ENCODE data around the gene SLC39A11.

Gene SLC39A11

GRCh38 chr17:72735592-72735991 is 356.9 kb downstream of the SLC39A11 start:
- H3K4me3 ChIP-seq (replicated peaks; ENCODE audit: low read depth, low read length) = no peak overlapping the region
- DNase-seq (ENCODE audit: extremely low read depth, low read depth) = no peak
- TF ChIP-seq, protein P1, sequence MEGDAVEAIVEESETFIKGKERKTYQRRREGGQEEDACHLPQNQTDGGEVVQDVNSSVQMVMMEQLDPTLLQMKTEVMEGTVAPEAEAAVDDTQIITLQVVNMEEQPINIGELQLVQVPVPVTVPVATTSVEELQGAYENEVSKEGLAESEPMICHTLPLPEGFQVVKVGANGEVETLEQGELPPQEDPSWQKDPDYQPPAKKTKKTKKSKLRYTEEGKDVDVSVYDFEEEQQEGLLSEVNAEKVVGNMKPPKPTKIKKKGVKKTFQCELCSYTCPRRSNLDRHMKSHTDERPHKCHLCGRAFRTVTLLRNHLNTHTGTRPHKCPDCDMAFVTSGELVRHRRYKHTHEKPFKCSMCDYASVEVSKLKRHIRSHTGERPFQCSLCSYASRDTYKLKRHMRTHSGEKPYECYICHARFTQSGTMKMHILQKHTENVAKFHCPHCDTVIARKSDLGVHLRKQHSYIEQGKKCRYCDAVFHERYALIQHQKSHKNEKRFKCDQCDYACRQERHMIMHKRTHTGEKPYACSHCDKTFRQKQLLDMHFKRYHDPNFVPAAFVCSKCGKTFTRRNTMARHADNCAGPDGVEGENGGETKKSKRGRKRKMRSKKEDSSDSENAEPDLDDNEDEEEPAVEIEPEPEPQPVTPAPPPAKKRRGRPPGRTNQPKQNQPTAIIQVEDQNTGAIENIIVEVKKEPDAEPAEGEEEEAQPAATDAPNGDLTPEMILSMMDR (IDR thresholded peaks at IDR 0.05; ENCODE audit: low read depth, low read length, missing control alignments) = no peak

GRCh38 chr17:72735048-72735447 is 357.4 kb downstream of the SLC39A11 start:
- TF ChIP-seq, protein P1 (IDR thresholded peaks at IDR 0.05; ENCODE audit: low read depth, low read length, missing control alignments) = no peak
- H3K4me3 ChIP-seq (replicated peaks; ENCODE audit: low read depth, low read length) = no peak overlapping the region
- no peak for DNase-seq (ENCODE audit: extremely low read depth, low read depth)

GRCh38 chr17:72734613-72735012 is 357.9 kb downstream of the SLC39A11 start:
- no peak overlapping the region for H3K4me3 ChIP-seq (replicated peaks; ENCODE audit: low read depth, low read length)
- DNase-seq (ENCODE audit: extremely low read depth, low read depth) = no peak
- TF ChIP-seq, protein P1 (IDR thresholded peaks at IDR 0.05; ENCODE audit: low read depth, low read length, missing control alignments) = no peak

DNA sequence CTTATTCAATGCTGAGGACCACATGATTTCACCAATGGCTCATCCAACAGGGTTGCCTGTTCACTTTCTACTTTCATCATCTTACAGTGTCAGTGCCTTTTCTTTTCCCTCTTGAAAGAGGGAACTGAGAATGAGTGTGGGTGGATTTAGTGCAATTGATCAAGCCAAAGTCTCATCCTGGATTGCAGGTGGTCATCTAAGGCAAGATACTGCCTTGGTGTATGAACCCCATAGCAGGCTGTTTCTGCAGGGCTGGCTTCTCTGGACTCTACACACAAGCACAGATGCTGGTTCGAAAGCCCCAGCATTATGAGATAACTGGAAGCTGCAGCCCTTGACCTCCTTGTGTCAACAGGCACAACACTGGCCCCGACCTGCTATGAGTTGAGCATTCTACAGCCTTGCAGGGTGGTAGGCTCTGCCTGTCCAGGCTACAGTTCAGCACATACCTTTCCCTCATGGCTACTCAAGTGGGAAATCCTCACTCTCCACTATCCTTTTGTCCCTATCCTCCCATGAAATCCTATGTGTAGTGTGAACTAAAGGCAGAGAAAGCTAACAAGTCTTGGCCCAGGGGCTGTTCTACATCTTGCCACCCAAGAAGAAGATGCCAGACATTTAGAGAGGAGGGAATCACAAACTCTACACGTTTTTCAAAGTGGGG is 358.7 kb downstream of the SLC39A11 start:
- DNase-seq (ENCODE audit: extremely low read depth, low read depth) = no peak

GRCh38 chr17:72732893-72733618 is 359.4 kb downstream of the SLC39A11 start:
- no peak overlapping the region for H3K4me3 ChIP-seq (replicated peaks; ENCODE audit: low read depth, low read length)
- no peak for DNase-seq (ENCODE audit: extremely low read depth, low read depth)
- TF ChIP-seq, protein P1 (IDR thresholded peaks at IDR 0.05; ENCODE audit: low read depth, low read length, missing control alignments) = no peak

More for the DNA sequence above, 358.7 kb downstream of the SLC39A11 start:
- H3K4me3 ChIP-seq (replicated peaks; ENCODE audit: low read depth, low read length) = no peak overlapping the region
- TF ChIP-seq, protein P1 (IDR thresholded peaks at IDR 0.05; ENCODE audit: low read depth, low read length, missing control alignments) = no peak

DNA sequence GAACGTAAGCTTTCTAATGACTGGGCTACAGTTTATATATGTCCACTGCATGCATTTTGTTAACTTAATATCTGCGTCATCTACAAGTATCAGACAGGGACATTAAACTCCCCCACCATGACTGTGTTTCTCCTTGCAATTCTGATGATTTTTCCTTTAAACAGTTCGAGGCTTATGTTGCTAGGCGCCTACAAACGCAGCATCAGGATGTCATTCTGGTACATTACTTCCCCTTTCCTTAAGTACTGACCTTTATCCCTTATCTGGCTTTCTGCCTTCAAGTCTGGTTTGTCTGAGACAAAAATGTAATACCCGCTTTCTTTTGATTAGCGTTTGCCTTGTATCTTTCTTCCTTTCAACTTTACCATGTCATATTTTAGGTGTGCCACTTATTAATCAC is 362.4 kb downstream of the SLC39A11 start:
- no peak overlapping the region for H3K4me3 ChIP-seq (replicated peaks; ENCODE audit: low read depth, low read length)
- TF ChIP-seq, protein P1 (IDR thresholded peaks at IDR 0.05; ENCODE audit: low read depth, low read length, missing control alignments) = no peak
- no peak for DNase-seq (ENCODE audit: extremely low read depth, low read depth)
